Neuron (in vitro differentiated cells): ENCODE results near the gene STX18.

ENCODE experiments used
- H2AFZ ChIP-seq: one replicate; pipeline ENCODE4 v1.6.1; 2013; ENCODE audit warnings: low read depth, mild to moderate bottlenecking, inconsistent platforms, low read length, moderate library complexity
- H3K27me3 ChIP-seq: one replicate; pipeline ENCODE4 v1.6.1; 2013; ENCODE audit warnings: low read length; ENCODE audit not compliant: insufficient read depth
- H3K36me3 ChIP-seq: one replicate; pipeline ENCODE4 v1.6.1; 2013; ENCODE audit warnings: low read length; ENCODE audit not compliant: insufficient read depth
- H3K4me1 ChIP-seq: one replicate; pipeline ENCODE4 v1.6.1; 2013; ENCODE audit warnings: low read length; ENCODE audit not compliant: insufficient read depth
- H3K4me3 ChIP-seq: 2 replicates; pipeline ENCODE4 v1.5.1; 2013; ENCODE audit warnings: mild to moderate bottlenecking, low read length, moderate library complexity
- H3K9me3 ChIP-seq: one replicate; pipeline ENCODE4 v1.6.1; 2013; ENCODE audit warnings: low read length

STX18 gene

GRCh38 chr4:4436244-4436823 lies 105.5 kb downstream of the STX18 start:
- Histone ChIP-seq H3K27me3 (no peaks in the 10 kb centered on the region), H3K4me3 (no peak overlapping the region), H2AFZ (no peak overlapping the region), H3K36me3 (peaks cover 23% of the 10 kb centered on the region), H3K9me3 (no peaks in the 10 kb centered on the region), H3K4me1 (no peaks in the 10 kb centered on the region)

- no peak overlapping the region for H2AFZ ChIP-seq
- H3K27me3 ChIP-seq = no peaks in the 10 kb centered on the region
- H3K4me3 ChIP-seq = no peak overlapping the region
- H3K9me3 ChIP-seq = no peaks in the 10 kb centered on the region
- H3K4me1 ChIP-seq = no peaks in the 10 kb centered on the region
- peaks cover 23% of the 10 kb centered on the region for H3K36me3 ChIP-seq
Measured at GRCh38 chr4:4433941-4434340, 107.9 kb downstream of the STX18 start.

- H3K27me3 ChIP-seq = no peaks in the 10 kb centered on the region
- no peaks in the 10 kb centered on the region for H3K9me3 ChIP-seq
- H3K36me3 ChIP-seq = peaks cover 18% of the 10 kb centered on the region
- H3K4me3 ChIP-seq = no peak overlapping the region
- H3K4me1 ChIP-seq = no peaks in the 10 kb centered on the region
- H2AFZ ChIP-seq = no peak overlapping the region
Measured at GRCh38 chr4:4432341-4433125, 109.3 kb downstream of the STX18 start.

GRCh38 chr4:4430492-4431195 lies 111.2 kb downstream of the STX18 start:
- peaks cover 17% of the 10 kb centered on the region for H3K36me3 ChIP-seq
- no peak overlapping the region for H3K4me3 ChIP-seq
- no peak overlapping the region for H2AFZ ChIP-seq
- no peaks in the 10 kb centered on the region for H3K9me3 ChIP-seq
- no peaks in the 10 kb centered on the region for H3K4me1 ChIP-seq
- no peaks in the 10 kb centered on the region for H3K27me3 ChIP-seq

GRCh38 chr4:4428966-4429875 lies 112.6 kb downstream of the STX18 start:
- H3K27me3 ChIP-seq = no peaks in the 10 kb centered on the region

GRCh38 chr4:4427886-4428285 lies 114.0 kb downstream of the STX18 start:
- Histone ChIP-seq H3K36me3 (peaks cover 9% of the 10 kb centered on the region), H3K9me3 (no peaks in the 10 kb centered on the region), H3K27me3 (no peaks in the 10 kb centered on the region), H3K4me1 (peaks cover 17% of the 10 kb centered on the region), H3K4me3 (no peak overlapping the region), H2AFZ (no peak overlapping the region)

More at GRCh38 chr4:4428966-4429875, 112.6 kb downstream of the STX18 start:
- peaks cover 7% of the 10 kb centered on the region for H3K4me1 ChIP-seq
- H2AFZ ChIP-seq = no peak overlapping the region
- no peaks in the 10 kb centered on the region for H3K9me3 ChIP-seq
- H3K36me3 ChIP-seq = peaks cover 14% of the 10 kb centered on the region
- no peak overlapping the region for H3K4me3 ChIP-seq

GRCh38 chr4:4427121-4427870 lies 114.6 kb downstream of the STX18 start:
- no peaks in the 10 kb centered on the region for H3K27me3 ChIP-seq
- no peaks in the 10 kb centered on the region for H3K9me3 ChIP-seq
- H3K4me3 ChIP-seq = no peak overlapping the region
- peaks cover 17% of the 10 kb centered on the region for H3K4me1 ChIP-seq
- H3K36me3 ChIP-seq = peaks cover 5% of the 10 kb centered on the region
- no peak overlapping the region for H2AFZ ChIP-seq

- Histone ChIP-seq H2AFZ (no peak overlapping the region), H3K4me1 (peaks cover 17% of the 10 kb centered on the region), H3K9me3 (no peaks in the 10 kb centered on the region), H3K36me3 (peaks cover 8% of the 10 kb centered on the region), H3K4me3 (no peak overlapping the region), H3K27me3 (no peaks in the 10 kb centered on the region)
Measured at GRCh38 chr4:4426511-4427120, 115.2 kb downstream of the STX18 start.

- H3K4me3 ChIP-seq = no peak overlapping the region
- H3K27me3 ChIP-seq = no peaks in the 10 kb centered on the region
- H3K36me3 ChIP-seq = peaks cover 10% of the 10 kb centered on the region
- H2AFZ ChIP-seq = no peak overlapping the region
- H3K9me3 ChIP-seq = no peaks in the 10 kb centered on the region
- H3K4me1 ChIP-seq = peaks cover 17% of the 10 kb centered on the region
Measured at GRCh38 chr4:4425696-4426095, 116.2 kb downstream of the STX18 start.

- peaks cover 15% of the 10 kb centered on the region for H3K36me3 ChIP-seq
- H3K4me1 ChIP-seq = peaks cover 17% of the 10 kb centered on the region
- no peak overlapping the region for H3K4me3 ChIP-seq
- no peak overlapping the region for H2AFZ ChIP-seq
- no peaks in the 10 kb centered on the region for H3K27me3 ChIP-seq
- H3K9me3 ChIP-seq = no peaks in the 10 kb centered on the region
Measured at GRCh38 chr4:4425119-4425690, 116.6 kb downstream of the STX18 start.

- Histone ChIP-seq H3K4me3 (no peak overlapping the region), H3K36me3 (peaks cover 21% of the 10 kb centered on the region), H3K27me3 (no peaks in the 10 kb centered on the region), H3K4me1 (peaks cover 19% of the 10 kb centered on the region), H3K9me3 (no peaks in the 10 kb centered on the region), H2AFZ (no peak overlapping the region)
Measured at GRCh38 chr4:4424499-4425115, 117.2 kb downstream of the STX18 start.
